Cerebellar nuclear complex (tissue), 1 donor: Measurements from ENCODE around the gene GPR156.

ENCODE experiments used
- DNase-seq, 2 experiments: peaks; one replicate each; lab custom pipeline; 2025; lab: John Stamatoyannopoulos, UW

Gene GPR156

GRCh38 chr3:120196333-120196732, 88.7 kb downstream of the GPR156 start:
- DNase-seq: no peak

GRCh38 chr3:120193554-120193953, 91.5 kb downstream of the GPR156 start:
- no peak for DNase-seq

GRCh38 chr3:120192579-120192978, 92.4 kb downstream of the GPR156 start:
- no peak for DNase-seq

- no peak for DNase-seq
Measured at GRCh38 chr3:120192159-120192558, 92.9 kb downstream of the GPR156 start.

- no peak for DNase-seq
Measured at GRCh38 chr3:120182613-120183511, 102.2 kb downstream of the GPR156 start.

GRCh38 chr3:120181632-120182031, 103.4 kb downstream of the GPR156 start:
- no peak for DNase-seq

- DNase-seq: no peak
Measured at GRCh38 chr3:120180731-120181412, 104.2 kb downstream of the GPR156 start.

- DNase-seq: no peak
Measured at GRCh38 chr3:120177707-120178306, 107.2 kb downstream of the GPR156 start.

GRCh38 chr3:120177151-120177550, 107.9 kb downstream of the GPR156 start:
- DNase-seq: no peak

GRCh38 chr3:120174811-120175539, 110.0 kb downstream of the GPR156 start:
- DNase-seq: no peak

- no peak for DNase-seq
Measured at GRCh38 chr3:120173056-120173675, 111.9 kb downstream of the GPR156 start.

GRCh38 chr3:120172070-120172469, 113.0 kb downstream of the GPR156 start:
- no peak for DNase-seq

GRCh38 chr3:120171134-120171873, 113.7 kb downstream of the GPR156 start:
- no peak for DNase-seq

- no peak for DNase-seq
Measured at GRCh38 chr3:120170223-120170622, 114.8 kb downstream of the GPR156 start.

- no peak for DNase-seq
Measured at GRCh38 chr3:120169407-120169806, 115.6 kb downstream of the GPR156 start.

- DNase-seq: no peak
Measured at GRCh38 chr3:120168611-120169010, 116.4 kb downstream of the GPR156 start.

- no peak for DNase-seq
Measured at GRCh38 chr3:120168038-120168437, 117.0 kb downstream of the GPR156 start.

- DNase-seq: no peak
Measured at GRCh38 chr3:120167488-120167887, 117.5 kb downstream of the GPR156 start.

- DNase-seq: no peak
Measured at GRCh38 chr3:120163816-120164215, 121.2 kb downstream of the GPR156 start.

- DNase-seq: no peak
Measured at GRCh38 chr3:120163026-120163425, 122.0 kb downstream of the GPR156 start.

- no peak for DNase-seq
Measured at GRCh38 chr3:120162400-120162799, 122.6 kb downstream of the GPR156 start.
